Right lobe of liver (tissue), 6 donors: ENCODE data around the gene CD74. TPM values are rescaled to one million over a fixed set of nuclear protein-coding genes. Genes with fewer than 3 reads are reported as not detected.

ENCODE experiments used
- ATAC-seq, 4 donors: fragments of 200-7000 bp; cut with Tn5 transposase; one replicate each; pipeline ENCODE4 v1.9.1; 2020; ENCODE audit warnings: mild to moderate bottlenecking in 4 of 4, moderate library complexity in 4 of 4
- DNase-seq, 3 donors: peaks; one replicate each; pipeline ENCODE4 v3.0.0-alpha.2; 2020
- H3K27ac ChIP-seq, 3 donors: fragments of 200-600 bp; one replicate each; pipeline ENCODE4 v1.8.0; 2022
- H3K27me3 ChIP-seq, 2 donors: fragments of 200-600 bp; one replicate each; pipeline ENCODE4 v1.8.0; 2022
- H3K36me3 ChIP-seq, 4 donors: fragments of 200-600 bp; sonication (generic) in 1 of 4; one replicate each; pipeline versions ENCODE4 v1.5.1 to v1.8.0; 2017 to 2022; ENCODE audit warnings: control low read depth in 1 of 4
- H3K4me1 ChIP-seq, 4 donors: fragments of 200-600 bp; sonication (generic) in 1 of 4; one replicate each; pipeline versions ENCODE4 v1.5.1 to v1.8.0; 2017 to 2022; ENCODE audit warnings: control low read depth in 1 of 4
- H3K4me3 ChIP-seq, 3 donors: fragments of 200-600 bp; one replicate each; pipeline ENCODE4 v1.8.0; 2022
- H3K9me3 ChIP-seq, 4 donors: fragments of 200-600 bp; sonication (generic) in 1 of 4; one replicate each; pipeline versions ENCODE4 v1.5.1 to v1.8.0; 2017 to 2022; ENCODE audit warnings: control low read depth in 1 of 4
- POLR2A ChIP-seq: fragments of 450-650 bp; IDR thresholded peaks from one replicate; pipeline ENCODE4 v1.6.1; 2017; ENCODE audit warnings: antibody characterized with exemption, mild to moderate bottlenecking
- WGBS: methylation state at CpG from one replicate; pipeline ENCODE4 v1.1.6; 2018; ENCODE audit warnings: low coverage, low lambda C conversion rate; ENCODE audit not compliant: insufficient coverage; ENCODE audit errors: missing lambda C conversion rate; 5-methylcytosine and 5-hydroxymethylcytosine counted together
- intact Hi-C, 2 donors: fragments of 100-400 bp; cut with DNase I; formaldehyde crosslinking; loops; one replicate each; pipeline versions ENCODE4 v1.11.2 to v1.14.1; 2022
- total RNA-seq, 6 experiments: library from RNA; depleted of rRNA in 2 of 6; stranded (reverse); fragments of >200 nt in 2 of 6; fragmentation: NEBNext Ultra II Directional in 3 of 6; extraction: Animal tissue kit (Norgen Biotek cat#: 25700) in 3 of 6; gene quantifications; one replicate each; pipeline versions ENCODE4 v1.1.0 to v1.2.4, GENCODE V29; 2016 to 2023
- TF ChIP-seq, protein P1 (sequence below), 4 donors: fragments of 200-600 bp in 3 of 4; fragments of 450-650 bp in 1 of 4; IDR thresholded peaks; one replicate each; pipeline versions ENCODE4 v1.5.1 to v1.8.0; 2016 to 2022; ENCODE audit warnings: antibody characterized with exemption in 4 of 4, mild to moderate bottlenecking in 2 of 4
- donor health status: DM: no; HTN: yes; CAD: no.
- donor health status: DM: no; HTN: no; CAD: no.
- donor health status: DM: no; HTN: no; CAD: no.
- donor health status: DM: no; HTN: yes; CAD: no.
- donor health status: DM: no; HTN: yes; CAD: no.

CD74 gene
- total RNA-seq, 6 experiments from 2014 or later, result 68.4 to 549 (median 211) TPM

DNA sequence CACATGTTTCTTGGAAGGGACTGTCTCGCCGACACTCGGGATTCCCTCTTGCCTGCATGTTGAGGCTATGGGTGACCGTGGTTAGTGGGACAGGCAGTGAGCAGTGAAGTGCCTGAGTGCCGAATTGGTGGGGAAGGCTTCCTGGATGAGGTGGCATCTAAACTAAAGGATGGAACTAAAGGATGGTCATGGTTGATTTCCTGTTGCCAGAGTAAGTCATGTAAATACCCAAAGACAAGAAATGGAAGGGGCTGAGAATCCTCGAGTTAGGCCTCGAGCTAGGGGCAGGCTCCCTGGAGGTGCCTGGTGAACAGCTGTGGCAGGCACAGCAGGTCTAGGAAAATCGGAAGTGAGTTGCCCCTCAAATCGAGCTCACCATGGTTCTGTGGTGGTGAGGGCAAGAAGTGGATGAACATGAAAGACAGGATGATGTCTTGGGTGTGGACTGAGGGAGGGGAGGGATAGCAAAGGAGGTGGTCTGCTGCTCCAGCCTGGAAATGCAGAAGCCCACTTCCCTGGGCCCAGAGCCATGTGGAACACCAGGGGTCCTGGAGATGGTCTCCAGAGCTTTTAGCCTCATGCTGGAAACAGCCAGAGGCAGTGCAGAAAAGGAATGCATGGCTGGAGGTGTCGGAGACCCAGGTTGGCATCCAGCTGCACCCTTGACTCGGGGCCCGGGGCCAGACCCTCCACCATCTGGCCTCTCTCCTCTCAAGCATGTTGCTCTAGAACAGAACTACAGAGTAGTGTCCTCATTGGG, 12.2 kb downstream of the CD74 start:
- ATAC-seq, result no peak
- Histone ChIP-seq H3K27me3 (no peaks in the 10 kb centered on the region), H3K4me3 (no peak overlapping the region), H3K27ac (no peak overlapping the region), H3K9me3 (no peaks in the 10 kb centered on the region), H3K4me1 (no peaks in the 10 kb centered on the region), H3K36me3 (peaks cover 0 to 18% (median 4%) of the 10 kb centered on the region in 4 donors)
- 82% methylated on average over 9 of the region's 12 CpGs for WGBS
- DNase-seq, result peak in 1 of 3 donors; percentile 2
- intact Hi-C loops, result no loop called here
- no peak for TF ChIP-seq POLR2A
- TF ChIP-seq, protein P1, sequence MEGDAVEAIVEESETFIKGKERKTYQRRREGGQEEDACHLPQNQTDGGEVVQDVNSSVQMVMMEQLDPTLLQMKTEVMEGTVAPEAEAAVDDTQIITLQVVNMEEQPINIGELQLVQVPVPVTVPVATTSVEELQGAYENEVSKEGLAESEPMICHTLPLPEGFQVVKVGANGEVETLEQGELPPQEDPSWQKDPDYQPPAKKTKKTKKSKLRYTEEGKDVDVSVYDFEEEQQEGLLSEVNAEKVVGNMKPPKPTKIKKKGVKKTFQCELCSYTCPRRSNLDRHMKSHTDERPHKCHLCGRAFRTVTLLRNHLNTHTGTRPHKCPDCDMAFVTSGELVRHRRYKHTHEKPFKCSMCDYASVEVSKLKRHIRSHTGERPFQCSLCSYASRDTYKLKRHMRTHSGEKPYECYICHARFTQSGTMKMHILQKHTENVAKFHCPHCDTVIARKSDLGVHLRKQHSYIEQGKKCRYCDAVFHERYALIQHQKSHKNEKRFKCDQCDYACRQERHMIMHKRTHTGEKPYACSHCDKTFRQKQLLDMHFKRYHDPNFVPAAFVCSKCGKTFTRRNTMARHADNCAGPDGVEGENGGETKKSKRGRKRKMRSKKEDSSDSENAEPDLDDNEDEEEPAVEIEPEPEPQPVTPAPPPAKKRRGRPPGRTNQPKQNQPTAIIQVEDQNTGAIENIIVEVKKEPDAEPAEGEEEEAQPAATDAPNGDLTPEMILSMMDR (IDR thresholded peaks at IDR 0.05), result no peak

DNA sequence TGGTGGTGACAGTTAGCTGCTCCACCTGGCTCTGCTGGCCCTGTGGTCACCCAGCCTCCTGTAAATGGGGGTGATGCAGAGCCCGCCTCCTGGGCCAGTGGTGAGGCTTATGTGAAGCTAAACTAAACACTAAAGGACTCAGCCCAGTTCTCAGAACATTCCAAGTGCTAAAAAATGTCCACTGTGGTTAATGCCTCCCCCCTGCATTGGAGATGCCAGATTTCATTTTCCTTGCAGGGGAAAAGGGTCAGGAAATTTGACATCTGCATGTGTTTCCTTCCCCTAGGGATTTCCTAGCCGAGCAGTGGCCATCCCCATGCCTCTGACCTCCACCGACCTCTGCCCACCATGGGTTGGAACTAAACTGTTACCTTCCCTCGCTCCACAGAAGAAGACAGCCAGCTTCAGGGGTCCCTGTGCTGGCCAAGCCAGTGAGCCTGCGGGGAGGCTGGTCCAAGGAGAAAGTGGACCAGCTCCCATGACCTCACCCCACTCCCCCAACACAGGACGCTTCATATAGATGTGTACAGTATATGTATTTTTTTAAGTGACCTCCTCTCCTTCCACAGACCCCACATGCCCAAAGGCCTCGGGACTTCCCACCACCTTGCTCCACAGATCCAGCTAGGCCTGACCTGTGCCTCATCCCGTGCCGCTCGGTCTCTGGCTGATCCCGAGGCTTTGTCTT, 13.0 kb downstream of the CD74 start:
- H3K27me3 ChIP-seq, result no peaks in the 10 kb centered on the region
- peaks cover 0 to 13% (median 4%) of the 10 kb centered on the region in 4 donors for H3K36me3 ChIP-seq
- H3K9me3 ChIP-seq, result no peaks in the 10 kb centered on the region
- H3K4me3 ChIP-seq, result no peak overlapping the region
- H3K4me1 ChIP-seq, result no peaks in the 10 kb centered on the region
- peak in 1 of 3 donors; percentile 7 for DNase-seq
- ATAC-seq, result no peak
- TF ChIP-seq, protein P1 (IDR thresholded peaks at IDR 0.05), result no peak
- no peak for TF ChIP-seq POLR2A
- WGBS, result 96% methylated on average over 5 of the region's 11 CpGs
- no peak overlapping the region for H3K27ac ChIP-seq
- intact Hi-C loops, result no loop called here

GRCh38 chr5:150398722-150399523, 13.8 kb downstream of the CD74 start:
- no peaks in the 10 kb centered on the region for H3K27me3 ChIP-seq
- ATAC-seq (peak in 2 of 4 donors; percentile 15 to 32), DNase-seq (peak in 1 of 3 donors; percentile 14)
- H3K36me3 ChIP-seq, result peaks cover 0 to 16% (median 6%) of the 10 kb centered on the region in 4 donors
- no peak overlapping the region for H3K4me3 ChIP-seq
- intact Hi-C loops, result no loop called here
- no CpG with 5 or more reads among the region's 12 CpGs for WGBS
- H3K4me1 ChIP-seq, result no peaks in the 10 kb centered on the region
- no peaks in the 10 kb centered on the region for H3K9me3 ChIP-seq
- TF ChIP-seq, protein P1 (IDR thresholded peaks at IDR 0.05), result peak in 1 of 4 donors; percentile 4
- no peak for TF ChIP-seq POLR2A
- no peak overlapping the region for H3K27ac ChIP-seq

GRCh38 chr5:150397782-150398721, 14.7 kb downstream of the CD74 start:
- DNase-seq, result no peak
- Histone ChIP-seq H3K27ac (no peak overlapping the region), H3K36me3 (peaks cover 0 to 20% (median 7%) of the 10 kb centered on the region in 4 donors), H3K27me3 (no peaks in the 10 kb centered on the region), H3K4me1 (no peaks in the 10 kb centered on the region), H3K4me3 (no peak overlapping the region), H3K9me3 (no peaks in the 10 kb centered on the region)
- intact Hi-C loops, result no loop called here
- WGBS, result 84% methylated on average over 6 of the region's 13 CpGs
- TF ChIP-seq, protein P1 (IDR thresholded peaks at IDR 0.05), result no peak
- TF ChIP-seq POLR2A, result no peak
- no peak for ATAC-seq
